OCI-LY3 (cell line): Measurements from ENCODE around the gene GALNT18.

Experiments
- EZH2phosphoT487 ChIP-seq: fragments of 200-600 bp; shearing (Covaris generic); IDR thresholded peaks from 2 replicates; pipeline ENCODE4 v1.6.1; 2018; ENCODE audit warnings: antibody characterized with exemption, mixed run types, low read depth
- TF ChIP-seq, protein P1 (sequence below): fragments of 200-600, 300-600 bp; sonication (generic); IDR thresholded peaks from 2 replicates; pipeline ENCODE4 v1.5.1; 2014; ENCODE audit warnings: antibody characterized with exemption, low read length, low read depth

DNA sequence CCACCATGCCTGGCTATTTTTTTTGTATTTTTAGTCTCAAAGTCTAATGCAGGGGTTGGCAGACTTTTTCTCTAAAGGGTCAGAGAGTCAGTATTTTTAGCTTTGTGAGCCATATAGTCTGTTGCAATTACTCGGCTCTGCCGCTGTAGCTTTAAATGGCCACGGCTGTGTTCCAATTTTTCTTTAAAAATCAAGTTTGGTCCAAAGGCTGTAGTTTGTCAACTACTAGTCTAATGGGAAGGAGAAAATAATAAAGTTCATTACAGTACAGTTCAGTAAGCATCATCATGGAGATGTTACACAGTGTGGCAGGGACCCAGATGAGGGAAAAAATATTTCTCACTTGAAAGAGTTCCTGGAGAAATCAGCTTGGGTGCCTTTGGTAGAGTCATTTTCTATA, 376.4 kb downstream of the GALNT18 start:
- TF ChIP-seq, protein P1, sequence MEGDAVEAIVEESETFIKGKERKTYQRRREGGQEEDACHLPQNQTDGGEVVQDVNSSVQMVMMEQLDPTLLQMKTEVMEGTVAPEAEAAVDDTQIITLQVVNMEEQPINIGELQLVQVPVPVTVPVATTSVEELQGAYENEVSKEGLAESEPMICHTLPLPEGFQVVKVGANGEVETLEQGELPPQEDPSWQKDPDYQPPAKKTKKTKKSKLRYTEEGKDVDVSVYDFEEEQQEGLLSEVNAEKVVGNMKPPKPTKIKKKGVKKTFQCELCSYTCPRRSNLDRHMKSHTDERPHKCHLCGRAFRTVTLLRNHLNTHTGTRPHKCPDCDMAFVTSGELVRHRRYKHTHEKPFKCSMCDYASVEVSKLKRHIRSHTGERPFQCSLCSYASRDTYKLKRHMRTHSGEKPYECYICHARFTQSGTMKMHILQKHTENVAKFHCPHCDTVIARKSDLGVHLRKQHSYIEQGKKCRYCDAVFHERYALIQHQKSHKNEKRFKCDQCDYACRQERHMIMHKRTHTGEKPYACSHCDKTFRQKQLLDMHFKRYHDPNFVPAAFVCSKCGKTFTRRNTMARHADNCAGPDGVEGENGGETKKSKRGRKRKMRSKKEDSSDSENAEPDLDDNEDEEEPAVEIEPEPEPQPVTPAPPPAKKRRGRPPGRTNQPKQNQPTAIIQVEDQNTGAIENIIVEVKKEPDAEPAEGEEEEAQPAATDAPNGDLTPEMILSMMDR: no peak
- TF ChIP-seq EZH2phosphoT487: no peak
